Peyer's patch (tissue), 4 donors: Measurements from ENCODE around the gene GPR161.

Source experiments
- CTCF ChIP-seq, 6 experiments: fragments of 450-650 bp in 4 of 6; fragments of 200-600 bp in 2 of 6; sonication (generic) in 1 of 6; IDR thresholded peaks; one replicate each; pipeline ENCODE4 v1.5.1; 2017 to 2019; ENCODE audit warnings: antibody characterized with exemption in 6 of 6, mild to moderate bottlenecking in 3 of 6, moderate library complexity in 1 of 6
- POLR2A ChIP-seq, 2 donors: fragments of 450-650 bp; IDR thresholded peaks; one replicate each; pipeline ENCODE4 v1.5.1; 2017; ENCODE audit warnings: antibody characterized with exemption in 2 of 2, mild to moderate bottlenecking in 2 of 2, moderate library complexity in 2 of 2

GRCh38 chr1:168134642-168135041 lies 2.1 kb downstream of the GPR161 start:
- TF ChIP-seq CTCF (IDR thresholded peaks at IDR 0.05) (no peak), POLR2A (IDR thresholded peaks at IDR 0.05) (no peak)
